IMR-90 (cell line): ENCODE data around the gene TMEM63A. TPM values are rescaled to one million over a fixed set of nuclear protein-coding genes. Genes with fewer than 3 reads are reported as not detected.

Experiments used
- ATAC-seq: fragments of 200-7000 bp; cut with Tn5 transposase; 2 replicates; pipeline ENCODE4 v1.9.1; 2020; ENCODE audit warnings: low read depth, mild to moderate bottlenecking, moderate library complexity
- BruUV-seq: library from RNA; stranded (reverse); fragments of 400-500 nt; replicated peaks from 2 replicates; lab custom pipeline; 2021; lab: Mats Ljungman, UMichigan
- CTCF ChIA-PET: fragments of 300-600 bp; formaldehyde crosslinking; extraction: SDS; loops from one replicate; lab custom pipeline; 2021; ENCODE audit warnings: antibody characterized with exemption; lab: Yijun Ruan, JAX
- POLR2A ChIA-PET: fragments of 300-600 bp; sonication (Branson Sonifier 250); formaldehyde crosslinking; loops from one replicate; lab custom pipeline; 2022; ENCODE audit warnings: antibody characterized with exemption; ENCODE audit not compliant: unreplicated experiment; lab: Charles Lee
- DNase-seq: peaks from one replicate; pipeline ENCODE4 v3.0.0; 2013
- H2AFZ ChIP-seq: replicated peaks from 2 replicates; pipeline ENCODE3; 2013; ENCODE audit warnings: low read length, mild to moderate bottlenecking; ENCODE audit not compliant: poor library complexity
- H2AK5ac ChIP-seq: 2 replicates; pipeline ENCODE4 v1.6.1; 2013; ENCODE audit warnings: low read depth, low read length, inconsistent platforms
- H2AK9ac ChIP-seq: replicated peaks from 2 replicates; pipeline ENCODE3; 2013; ENCODE audit warnings: mild to moderate bottlenecking, low read depth, low read length, moderate library complexity; ENCODE audit not compliant: poor library complexity
- H2BK120ac ChIP-seq: 2 replicates; pipeline ENCODE4 v1.6.1; 2013; ENCODE audit warnings: low read depth, low read length, inconsistent platforms
- H2BK15ac ChIP-seq: 3 replicates; pipeline ENCODE4 v1.6.1; 2013; ENCODE audit warnings: low read depth, low read length, inconsistent platforms
- H2BK20ac ChIP-seq: 2 replicates; pipeline ENCODE4 v1.6.1; 2013; ENCODE audit warnings: low read depth, mild to moderate bottlenecking, inconsistent platforms, low read length, moderate library complexity
- H2BK5ac ChIP-seq: 2 replicates; pipeline ENCODE4 v1.6.1; 2013; ENCODE audit warnings: mild to moderate bottlenecking, low read depth, low read length, inconsistent platforms; ENCODE audit not compliant: poor library complexity, severe bottlenecking
- H3K14ac ChIP-seq: replicated peaks from 2 replicates; pipeline ENCODE4 v1.6.1; 2013; ENCODE audit warnings: low read depth, low read length, inconsistent platforms
- H3K18ac ChIP-seq: 2 replicates; pipeline ENCODE4 v1.6.1; 2013; ENCODE audit warnings: low read depth, low read length, control low read depth
- H3K23ac ChIP-seq: 2 replicates; pipeline ENCODE4 v1.6.1; 2013; ENCODE audit warnings: low read depth, low read length, inconsistent platforms
- H3K27ac ChIP-seq: 2 replicates; pipeline ENCODE4 v1.5.1; 2013; ENCODE audit warnings: mild to moderate bottlenecking, control low read depth, low read length; ENCODE audit not compliant: insufficient read depth
- H3K27me3 ChIP-seq: 2 replicates; pipeline ENCODE4 v1.6.1; 2013; ENCODE audit warnings: low read length; ENCODE audit not compliant: control insufficient read depth, insufficient read depth
- H3K36me3 ChIP-seq: 2 replicates; pipeline ENCODE4 v1.6.1; 2013; ENCODE audit warnings: low read length, mixed read lengths; ENCODE audit not compliant: control insufficient read depth, insufficient read depth
- H3K4ac ChIP-seq: 2 replicates; pipeline ENCODE4 v1.6.1; 2013; ENCODE audit warnings: low read depth, low read length, inconsistent platforms
- H3K4me1 ChIP-seq: 2 replicates; pipeline ENCODE4 v1.6.1; 2013; ENCODE audit warnings: low read length, mixed read lengths; ENCODE audit not compliant: control insufficient read depth, insufficient read depth
- H3K4me2 ChIP-seq: 2 replicates; pipeline ENCODE4 v1.6.1; 2013; ENCODE audit warnings: low read depth, mild to moderate bottlenecking, control low read depth, low read length, moderate library complexity
- H3K4me3 ChIP-seq: 2 replicates; pipeline ENCODE4 v1.5.1; 2013; ENCODE audit warnings: low read depth, mild to moderate bottlenecking, control low read depth, low read length, moderate library complexity; ENCODE audit not compliant: insufficient read depth
- H3K56ac ChIP-seq: 2 replicates; pipeline ENCODE4 v1.6.1; 2013; ENCODE audit warnings: low read length, inconsistent platforms; ENCODE audit not compliant: insufficient read depth; ENCODE audit errors: extremely low read depth
- H3K79me1 ChIP-seq, 2 experiments: 2 replicates each; pipeline ENCODE4 v1.6.1; 2013; ENCODE audit warnings: low read length in 2 of 2, inconsistent platforms in 1 of 2, low read depth in 1 of 2
- H3K9ac ChIP-seq: 2 replicates; pipeline ENCODE4 v1.6.1; 2013; ENCODE audit warnings: low read depth, low read length, control low read depth
- H3K9me1 ChIP-seq: 2 replicates; pipeline ENCODE4 v1.6.1; 2013; ENCODE audit warnings: low read length, inconsistent platforms; ENCODE audit not compliant: insufficient read depth
- H3K9me3 ChIP-seq: 2 replicates; pipeline ENCODE4 v1.6.1; 2013; ENCODE audit warnings: low read length; ENCODE audit not compliant: control insufficient read depth, insufficient read depth
- H4K20me1 ChIP-seq: 2 replicates; pipeline ENCODE4 v1.6.1; 2013; ENCODE audit warnings: low read length, inconsistent platforms; ENCODE audit not compliant: insufficient read depth
- H4K5ac ChIP-seq: 2 replicates; pipeline ENCODE4 v1.6.1; 2013; ENCODE audit warnings: mild to moderate bottlenecking, low read depth, low read length, control low read depth
- H4K8ac ChIP-seq, 2 experiments: 2 replicates each; pipeline ENCODE4 v1.6.1; 2013; ENCODE audit warnings: low read depth in 2 of 2, low read length in 2 of 2, control low read depth in 1 of 2, inconsistent platforms in 1 of 2
- H4K91ac ChIP-seq: 2 replicates; pipeline ENCODE4 v1.6.1; 2013; ENCODE audit warnings: low read depth, low read length, inconsistent platforms; ENCODE audit not compliant: insufficient read depth
- CHD1 ChIP-seq: IDR thresholded peaks from 2 replicates; pipeline ENCODE4 v1.6.1; 2012; ENCODE audit warnings: low read depth, low read length, improper control_type of control experiment
- FOS ChIP-seq: fragments of 150-350 bp; IDR thresholded peaks from 2 replicates; pipeline ENCODE4 v1.6.1; 2016; ENCODE audit warnings: low read depth, low read length
- WGBS, 2 experiments: methylation state at CpG; one replicate each; pipeline versions ENCODE4 v1.1.5 to v1.1.7; 2013; ENCODE audit warnings: missing lambda C conversion rate in 2 of 2; ENCODE audit not compliant: insufficient read length in 1 of 2; ENCODE audit errors: extremely low coverage in 2 of 2; 5-methylcytosine and 5-hydroxymethylcytosine counted together
- dilution Hi-C: fragments of 300-500 bp; cut with HindIII; formaldehyde crosslinking; loops from one replicate; pipeline ENCODE4 v1.14.3; 2018; ENCODE audit warnings: low sequenced_read_pairs; ENCODE audit not compliant: unreplicated experiment
- in situ Hi-C: fragments of 300-500 bp; cut with MboI; formaldehyde crosslinking; loops from 3 replicates; pipeline ENCODE4 v1.14.3; 2019; ENCODE audit warnings: low sequenced_read_pairs, inconsistent platforms, mixed read lengths
- intact Hi-C: fragments of 100-400 bp; cut with micrococcal nuclease; formaldehyde crosslinking; loops from 2 replicates; pipeline ENCODE4 v1.10.0; 2022
- polyA plus RNA-seq, 3 experiments: library from polyadenylated mRNA; depleted of rRNA; stranded (reverse); fragments of >200 nt; gene quantifications; 2 replicates each; pipeline ENCODE4 v1.2.3, GENCODE V29; 2012; ENCODE audit warnings: low replicate concordance in 1 of 3
- total RNA-seq: library from RNA; depleted of rRNA; stranded (reverse); fragments of >200 nt; gene quantifications from 2 replicates; pipeline ENCODE4 v1.2.3, GENCODE V29; 2012
- TF ChIP-seq, protein P1 (sequence below): conservative IDR thresholded peaks from 2 replicates; pipeline ENCODE4 v1.5.1; 2012; ENCODE audit warnings: mild to moderate bottlenecking, low read depth, low read length, improper control_type of control experiment
- TF ChIP-seq, protein P2 (sequence below): fragments of 150-350 bp; IDR thresholded peaks from 2 replicates; pipeline ENCODE4 v1.6.1; 2016; ENCODE audit warnings: low read depth, mild to moderate bottlenecking, low read length, moderate library complexity, borderline replicate concordance

The TMEM63A gene
- total and polyA plus RNA-seq, 2 of the 4 experiments (the other 2 are of a cell fraction) = 4.7 to 23.3 TPM

GRCh38 chr1:225816643-225817538, 65.3 kb downstream of the TMEM63A start:
- Histone ChIP-seq H3K23ac (peak overlapping the region; percentile 75), H2BK15ac (peak overlapping the region; percentile 47; the same call in 2 of the 3 replicates), H4K8ac (peak overlapping the region; percentile 80 to 90), H4K20me1 (no peaks in the 10 kb centered on the region), H3K9ac (peak overlapping the region; percentile 31), H2BK5ac (peak overlapping the region; percentile 64), H3K36me3 (no peaks in the 10 kb centered on the region), H2AK5ac (peak overlapping the region; percentile 95), H3K4me3 (no peak overlapping the region), H3K27me3 (no peaks in the 10 kb centered on the region), H2BK120ac (peak overlapping the region; percentile 94), H2AFZ (peak overlapping the region; percentile 82), H3K9me3 (no peaks in the 10 kb centered on the region), H3K14ac (peak overlapping the region; percentile 82), H2AK9ac (peak overlapping the region; percentile 59), H3K27ac (peak overlapping the region; percentile 66), H2BK20ac (peak overlapping the region; percentile 92), H3K4ac (peak overlapping the region; percentile 89), H4K91ac (peak overlapping the region; percentile 88), H3K18ac (peak overlapping the region; percentile 70), H3K4me1 (peaks cover 30% of the 10 kb centered on the region), H4K5ac (peak overlapping the region; percentile 73), H3K79me1 (peaks cover 12 to 31% of the 10 kb centered on the region in 2 experiments; a peak in 3 of 4 replicates), H3K56ac (peak overlapping the region; percentile 52; the same call in 1 of the 2 replicates), H3K4me2 (no peak overlapping the region), H3K9me1 (peaks cover 28% of the 10 kb centered on the region)
- CTCF ChIA-PET = interaction anchor here (1.1 kb wide), 1 partner anchor 28 kb away, joined by 3 read pairs; no protein-coding TSS in a partner anchor
- in situ Hi-C loops = no loop called here
- POLR2A ChIA-PET = no interaction called here
- dilution Hi-C loops = no loop called here
- no TSS peak for BruUV-seq
- peak; percentile 8 for ATAC-seq
- intact Hi-C loops = no loop called here
- TF ChIP-seq, protein P1, sequence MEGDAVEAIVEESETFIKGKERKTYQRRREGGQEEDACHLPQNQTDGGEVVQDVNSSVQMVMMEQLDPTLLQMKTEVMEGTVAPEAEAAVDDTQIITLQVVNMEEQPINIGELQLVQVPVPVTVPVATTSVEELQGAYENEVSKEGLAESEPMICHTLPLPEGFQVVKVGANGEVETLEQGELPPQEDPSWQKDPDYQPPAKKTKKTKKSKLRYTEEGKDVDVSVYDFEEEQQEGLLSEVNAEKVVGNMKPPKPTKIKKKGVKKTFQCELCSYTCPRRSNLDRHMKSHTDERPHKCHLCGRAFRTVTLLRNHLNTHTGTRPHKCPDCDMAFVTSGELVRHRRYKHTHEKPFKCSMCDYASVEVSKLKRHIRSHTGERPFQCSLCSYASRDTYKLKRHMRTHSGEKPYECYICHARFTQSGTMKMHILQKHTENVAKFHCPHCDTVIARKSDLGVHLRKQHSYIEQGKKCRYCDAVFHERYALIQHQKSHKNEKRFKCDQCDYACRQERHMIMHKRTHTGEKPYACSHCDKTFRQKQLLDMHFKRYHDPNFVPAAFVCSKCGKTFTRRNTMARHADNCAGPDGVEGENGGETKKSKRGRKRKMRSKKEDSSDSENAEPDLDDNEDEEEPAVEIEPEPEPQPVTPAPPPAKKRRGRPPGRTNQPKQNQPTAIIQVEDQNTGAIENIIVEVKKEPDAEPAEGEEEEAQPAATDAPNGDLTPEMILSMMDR = no peak
- TF ChIP-seq CHD1 (no peak), FOS (no peak)
- TF ChIP-seq, protein P2, sequence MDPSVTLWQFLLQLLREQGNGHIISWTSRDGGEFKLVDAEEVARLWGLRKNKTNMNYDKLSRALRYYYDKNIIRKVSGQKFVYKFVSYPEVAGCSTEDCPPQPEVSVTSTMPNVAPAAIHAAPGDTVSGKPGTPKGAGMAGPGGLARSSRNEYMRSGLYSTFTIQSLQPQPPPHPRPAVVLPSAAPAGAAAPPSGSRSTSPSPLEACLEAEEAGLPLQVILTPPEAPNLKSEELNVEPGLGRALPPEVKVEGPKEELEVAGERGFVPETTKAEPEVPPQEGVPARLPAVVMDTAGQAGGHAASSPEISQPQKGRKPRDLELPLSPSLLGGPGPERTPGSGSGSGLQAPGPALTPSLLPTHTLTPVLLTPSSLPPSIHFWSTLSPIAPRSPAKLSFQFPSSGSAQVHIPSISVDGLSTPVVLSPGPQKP = no peak
- WGBS, 2 experiments = 0% methylated on average over 1 of the region's 17 CpGs; no CpG with 5 or more reads in 1 of the 2 experiments
- peak; percentile 7 for DNase-seq
